Esophagus squamous epithelium (tissue), 5 donors: ENCODE measurements around the gene ELN. TPM values are rescaled to one million over a fixed set of nuclear protein-coding genes. Genes with fewer than 3 reads are reported as not detected.
"Not testable (repeated sequence)": the region's sequence is repeated elsewhere in the genome, so short reads cannot be mapped to it uniquely, and the experiment has no call there.

ENCODE experiments used
- DNase-seq: peaks from one replicate; lab custom pipeline; 2025; lab: John Stamatoyannopoulos, UW
- H3K27ac ChIP-seq, 4 donors: fragments of 200-600 bp; sonication (generic); one replicate each; pipeline ENCODE4 v1.5.1; 2016 to 2019; ENCODE audit warnings: mild to moderate bottlenecking in 1 of 4
- H3K27me3 ChIP-seq, 4 donors: fragments of 200-600 bp; sonication (generic); 1 replicate in 3 of 4; 2 replicates in 1 of 4; pipeline versions ENCODE4 v1.5.1 to v1.6.0; 2017 to 2021; ENCODE audit warnings: antibody characterized with exemption in 1 of 4
- H3K36me3 ChIP-seq, 3 donors: fragments of 200-600 bp; sonication (generic); one replicate each; pipeline ENCODE4 v1.5.1; 2016 to 2019
- H3K4me1 ChIP-seq, 3 donors: fragments of 200-600 bp; sonication (generic); one replicate each; pipeline ENCODE4 v1.5.1; 2017 to 2019
- H3K4me3 ChIP-seq, 4 donors: fragments of 200-600 bp; sonication (generic); 1 replicate in 3 of 4; 2 replicates in 1 of 4; pipeline ENCODE4 v1.5.1; 2016 to 2019; ENCODE audit warnings: mild to moderate bottlenecking in 2 of 4, moderate library complexity in 1 of 4
- H3K9me3 ChIP-seq, 3 donors: fragments of 200-600 bp; sonication (generic); one replicate each; pipeline ENCODE4 v1.5.1; 2016 to 2019
- CTCF ChIP-seq, 6 experiments: fragments of 450-650 bp in 4 of 6; fragments of 200-600 bp in 2 of 6; sonication (generic) in 2 of 6; IDR thresholded peaks; one replicate each; pipeline ENCODE4 v1.5.1; 2016 to 2019; ENCODE audit warnings: antibody characterized with exemption in 6 of 6, mild to moderate bottlenecking in 4 of 6, moderate library complexity in 4 of 6
- POLR2A ChIP-seq, 4 donors: fragments of 450-650 bp; IDR thresholded peaks; one replicate each; pipeline ENCODE4 v1.6.1; 2017; ENCODE audit warnings: antibody characterized with exemption in 4 of 4, mild to moderate bottlenecking in 4 of 4, moderate library complexity in 3 of 4
- WGBS, 2 donors: methylation state at CpG; one replicate each; pipeline ENCODE4 v1.1.5; 2018; 5-methylcytosine and 5-hydroxymethylcytosine counted together
- intact Hi-C: fragments of 100-400 bp; cut with DNase I; formaldehyde crosslinking; loops from one replicate; pipeline ENCODE4 v1.15.0; 2022
- total RNA-seq, 4 donors: library from RNA; depleted of rRNA; stranded (reverse); fragments of >200 nt; gene quantifications; one replicate each; pipeline ENCODE4 v1.1.0, GENCODE V29; 2016
- donor health status: DM: yes; HTN: yes; CAD: no.

ELN gene
- 100 to 1,000 TPM in 1 of 4 donors, 10 to 100 TPM in 2, 1 to 10 TPM in 1; 8.9 to 182 (median 20.3) TPM for total RNA-seq

DNA sequence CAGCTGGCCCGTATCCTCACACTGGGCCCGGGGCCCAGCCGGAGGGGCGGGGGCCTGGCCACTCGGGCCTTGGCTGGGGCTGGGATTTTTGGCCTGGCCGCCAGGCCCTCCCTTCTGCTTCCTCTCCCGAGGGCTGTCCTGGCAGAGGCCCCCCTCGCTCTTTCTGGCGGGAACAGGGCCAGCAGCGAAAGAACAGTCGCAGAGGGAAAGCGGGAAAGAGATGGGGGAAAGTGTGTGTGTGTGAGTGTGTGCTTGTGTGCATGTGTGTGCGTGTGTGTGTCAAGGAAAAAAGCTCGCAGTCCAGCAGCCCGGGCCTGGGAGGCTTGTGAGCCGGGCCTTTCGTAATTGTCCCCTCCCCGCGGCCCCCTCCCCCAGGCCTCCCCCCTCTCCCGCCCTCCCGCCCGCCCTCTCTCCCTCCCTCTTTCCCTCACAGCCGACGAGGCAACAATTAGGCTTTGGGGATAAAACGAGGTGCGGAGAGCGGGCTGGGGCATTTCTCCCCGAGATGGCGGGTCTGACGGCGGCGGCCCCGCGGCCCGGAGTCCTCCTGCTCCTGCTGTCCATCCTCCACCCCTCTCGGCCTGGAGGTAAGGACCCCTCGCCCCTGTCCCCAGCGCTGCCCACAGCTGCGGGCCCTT is at the start of gene ELN:
TSS of gene ELN (plus strand) at position 491 of the 638 bp plus-strand sequence. CDS start at position 506, 15 bp downstream.
- H3K4me1 ChIP-seq, result peaks cover 29 to 100% (median 71%) of the 10 kb centered on the region in 3 donors
- no peak for DNase-seq
- no peaks in the 10 kb centered on the region for H3K9me3 ChIP-seq

GRCh38 chr7:73978661-73979563 is 49.1 kb upstream of the ELN start:
- no peak for TF ChIP-seq POLR2A (IDR thresholded peaks at IDR 0.05)
- TF ChIP-seq CTCF (IDR thresholded peaks at IDR 0.05), result peak; percentile 15 to 72 (median 34)
- Histone ChIP-seq H3K36me3 (no peaks in the 10 kb centered on the region), H3K4me1 (peaks cover 5 to 57% (median 6%) of the 10 kb centered on the region in 3 donors), H3K27me3 (no peaks in the 10 kb centered on the region), H3K4me3 (no peak overlapping the region), H3K27ac (peak overlapping the region in 1 of 4 donors; percentile 8), H3K9me3 (no peaks in the 10 kb centered on the region)
- no peak for DNase-seq
- intact Hi-C loops, result loop anchor here (10.0 kb wide), 1 partner anchor 114 kb away; the partner anchor contains the start of gene TMEM270
- WGBS, 2 donors, result 61 to 74% methylated on average over 12 to 22 of the region's 24 CpGs

More for the DNA sequence above, at the start of gene ELN:
- Histone ChIP-seq H3K27ac (peak within 1 kb of the TSS; percentile 69 to 93 (median 86)), H3K27me3 (peaks cover 0 to 79% (median 0%) of the 10 kb centered on the region in 4 donors), H3K4me3 (peak within 1 kb of the TSS; percentile 30 to 70 (median 54)), H3K36me3 (no peaks in the 10 kb centered on the region)
- WGBS, 2 donors, result 0 to 6% methylated on average over 6 to 7 of the region's 39 CpGs
- intact Hi-C loops, result loop anchor here (5.0 to 10.0 kb wide), 2 partner anchors 133 to 161 kb away; no protein-coding TSS in a partner anchor
- peak in 1 of 4 donors; percentile 47 for TF ChIP-seq POLR2A (IDR thresholded peaks at IDR 0.05)
- TF ChIP-seq CTCF (IDR thresholded peaks at IDR 0.05), result no peak

GRCh38 chr7:73979656-73980055 is 48.3 kb upstream of the ELN start:
- H3K36me3 ChIP-seq, DNase-seq, H3K27me3 ChIP-seq, H3K4me3 ChIP-seq, H3K9me3 ChIP-seq, H3K27ac ChIP-seq: not testable (repeated sequence)
- WGBS, 2 donors, result 88 to 93% methylated on average over 9 of the region's 9 CpGs
- H3K4me1 ChIP-seq, result peaks cover 5 to 54% (median 6%) of the 10 kb centered on the region in 3 donors
- intact Hi-C loops, result loop anchor here (10.0 kb wide), 1 partner anchor 115 kb away; the partner anchor contains the start of gene TMEM270

DNA sequence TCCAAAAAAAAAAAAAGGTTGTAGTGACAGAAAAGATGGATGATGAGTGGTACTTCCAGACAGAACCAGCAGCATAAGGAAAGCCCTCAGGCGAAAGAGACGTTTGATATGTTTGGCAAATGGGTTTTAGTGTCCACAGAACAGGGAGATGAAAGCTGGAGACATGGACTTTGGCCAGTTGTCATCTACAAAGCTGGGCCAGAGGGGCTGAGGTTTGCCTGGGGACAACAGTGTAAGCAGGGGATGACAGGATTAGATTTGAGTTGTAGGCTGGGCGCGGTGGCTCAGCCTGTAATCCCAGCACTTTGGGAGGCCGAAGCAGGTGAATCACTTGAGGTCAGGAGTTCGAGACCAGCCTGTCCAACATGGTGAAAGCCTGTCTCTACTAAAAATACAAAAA is 47.8 kb upstream of the ELN start:
- no peak for TF ChIP-seq CTCF (IDR thresholded peaks at IDR 0.05)
- TF ChIP-seq POLR2A (IDR thresholded peaks at IDR 0.05), result no peak
- no peaks in the 10 kb centered on the region for H3K9me3 ChIP-seq
- intact Hi-C loops, result no loop called here
- H3K4me3 ChIP-seq, result no peak overlapping the region
- WGBS, 2 donors, result 48 to 50% methylated on average over 4 to 6 of the region's 6 CpGs
- no peak overlapping the region for H3K27ac ChIP-seq
- peaks cover 5 to 50% (median 5%) of the 10 kb centered on the region in 3 donors for H3K4me1 ChIP-seq
- H3K27me3 ChIP-seq, result no peaks in the 10 kb centered on the region
- H3K36me3 ChIP-seq, result no peaks in the 10 kb centered on the region
- no peak for DNase-seq

DNA sequence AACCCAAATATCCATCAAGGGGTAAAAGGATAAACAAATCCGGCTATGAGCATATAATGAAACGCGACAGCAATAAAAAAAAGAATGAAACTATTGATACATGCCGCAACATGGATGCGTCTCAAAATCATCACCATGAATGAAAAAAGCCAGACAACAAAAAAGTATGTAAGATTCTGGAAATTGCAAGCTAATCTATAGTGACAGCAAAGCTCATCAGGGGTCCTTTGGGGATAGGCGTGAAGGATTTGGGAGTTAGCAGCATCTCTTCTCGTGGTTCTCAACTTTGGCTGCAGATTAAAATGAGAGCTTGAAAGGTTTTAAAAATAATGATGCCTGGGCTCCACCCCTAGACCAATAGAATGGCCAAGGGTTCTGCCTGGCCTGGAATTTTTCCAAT is 46.0 kb upstream of the ELN start:
- intact Hi-C loops, result no loop called here
- no peak for TF ChIP-seq CTCF (IDR thresholded peaks at IDR 0.05)
- no peak for TF ChIP-seq POLR2A (IDR thresholded peaks at IDR 0.05)
- Histone ChIP-seq H3K36me3 (no peaks in the 10 kb centered on the region), H3K4me1 (peaks cover 10 to 52% (median 20%) of the 10 kb centered on the region in 3 donors), H3K27ac (no peak overlapping the region), H3K9me3 (no peaks in the 10 kb centered on the region), H3K4me3 (no peak overlapping the region), H3K27me3 (no peaks in the 10 kb centered on the region)
- no peak for DNase-seq
- WGBS, 2 donors, result 70 to 74% methylated on average over 7 of the region's 7 CpGs
